Loucy (cell line): Measurements from ENCODE around the gene C1orf159.

Experiments
- EZH2phosphoT487 ChIP-seq: fragments of 200-600 bp; IDR thresholded peaks from 2 replicates; pipeline ENCODE4 v1.6.1; 2018; ENCODE audit warnings: antibody characterized with exemption, mild to moderate bottlenecking, moderate library complexity, borderline replicate concordance
- TF ChIP-seq, protein P1 (sequence below): fragments of 200-600 bp; sonication (generic); conservative IDR thresholded peaks from 2 replicates; pipeline ENCODE4 v1.5.1; 2014; ENCODE audit warnings: mild to moderate bottlenecking, antibody characterized with exemption, low read length

DNA sequence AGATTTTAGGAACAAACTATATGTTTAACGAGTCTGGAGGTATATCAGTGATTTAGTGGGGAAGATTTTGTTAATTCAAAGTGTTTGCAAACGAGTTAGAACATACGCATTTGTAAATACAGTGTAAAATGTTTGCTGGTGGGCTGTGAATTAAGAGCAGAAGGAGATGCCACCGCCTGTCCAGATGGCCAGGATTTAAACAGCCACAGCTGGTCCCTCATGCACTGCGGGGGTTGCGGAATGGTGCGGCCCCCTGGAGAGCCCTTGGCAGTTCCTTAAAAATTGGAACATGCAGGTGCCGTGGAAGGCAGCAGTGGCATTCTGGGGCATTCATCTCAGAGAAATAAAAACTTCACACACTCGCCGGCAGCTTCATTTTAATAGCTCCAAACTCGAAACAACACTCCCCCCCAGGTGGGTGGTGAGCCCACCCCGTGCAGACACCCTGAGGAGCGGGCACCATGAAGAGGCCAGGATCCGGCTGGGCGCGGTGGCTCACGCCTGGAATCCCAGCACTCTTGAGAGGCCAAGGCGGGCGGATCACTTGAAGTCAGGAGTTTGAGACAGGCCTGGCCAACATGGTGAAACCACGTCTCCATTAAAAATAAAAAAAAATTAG is 3.5 kb upstream of the C1orf159 start:
- no peak for TF ChIP-seq EZH2phosphoT487
- TF ChIP-seq, protein P1, sequence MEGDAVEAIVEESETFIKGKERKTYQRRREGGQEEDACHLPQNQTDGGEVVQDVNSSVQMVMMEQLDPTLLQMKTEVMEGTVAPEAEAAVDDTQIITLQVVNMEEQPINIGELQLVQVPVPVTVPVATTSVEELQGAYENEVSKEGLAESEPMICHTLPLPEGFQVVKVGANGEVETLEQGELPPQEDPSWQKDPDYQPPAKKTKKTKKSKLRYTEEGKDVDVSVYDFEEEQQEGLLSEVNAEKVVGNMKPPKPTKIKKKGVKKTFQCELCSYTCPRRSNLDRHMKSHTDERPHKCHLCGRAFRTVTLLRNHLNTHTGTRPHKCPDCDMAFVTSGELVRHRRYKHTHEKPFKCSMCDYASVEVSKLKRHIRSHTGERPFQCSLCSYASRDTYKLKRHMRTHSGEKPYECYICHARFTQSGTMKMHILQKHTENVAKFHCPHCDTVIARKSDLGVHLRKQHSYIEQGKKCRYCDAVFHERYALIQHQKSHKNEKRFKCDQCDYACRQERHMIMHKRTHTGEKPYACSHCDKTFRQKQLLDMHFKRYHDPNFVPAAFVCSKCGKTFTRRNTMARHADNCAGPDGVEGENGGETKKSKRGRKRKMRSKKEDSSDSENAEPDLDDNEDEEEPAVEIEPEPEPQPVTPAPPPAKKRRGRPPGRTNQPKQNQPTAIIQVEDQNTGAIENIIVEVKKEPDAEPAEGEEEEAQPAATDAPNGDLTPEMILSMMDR, result no peak
